ENCODE data around the gene ALK. TPM values are rescaled to one million over a fixed set of nuclear protein-coding genes. Genes with fewer than 3 reads are reported as not detected.

Gene ALK
- total RNA-seq, 2 donors from 2014 or later: under 0.01 to 0.26 TPM

- Histone ChIP-seq H3K36me3 (replicated peaks in 1 of 2; ENCODE audit: insufficient read depth in 1 of 2, low read depth in 2 of 2) (no peaks in the 10 kb centered on the region), H3K4me1 (peaks cover 7% of the 10 kb centered on the region), H3K9me3 (no peaks in the 10 kb centered on the region), H3K27ac (no peak overlapping the region), H3K27me3 (no peaks in the 10 kb centered on the region), H3K4me3 (no peak overlapping the region)
- intact Hi-C loops (cut with DNase I): no loop called here
- WGBS, 2 donors: 94 to 98% methylated on average over 6 of the region's 6 CpGs
- ATAC-seq (no peak), DNase-seq (no peak)
- TF ChIP-seq POLR2A (IDR thresholded peaks at IDR 0.05): no peak
- TF ChIP-seq, protein P1, sequence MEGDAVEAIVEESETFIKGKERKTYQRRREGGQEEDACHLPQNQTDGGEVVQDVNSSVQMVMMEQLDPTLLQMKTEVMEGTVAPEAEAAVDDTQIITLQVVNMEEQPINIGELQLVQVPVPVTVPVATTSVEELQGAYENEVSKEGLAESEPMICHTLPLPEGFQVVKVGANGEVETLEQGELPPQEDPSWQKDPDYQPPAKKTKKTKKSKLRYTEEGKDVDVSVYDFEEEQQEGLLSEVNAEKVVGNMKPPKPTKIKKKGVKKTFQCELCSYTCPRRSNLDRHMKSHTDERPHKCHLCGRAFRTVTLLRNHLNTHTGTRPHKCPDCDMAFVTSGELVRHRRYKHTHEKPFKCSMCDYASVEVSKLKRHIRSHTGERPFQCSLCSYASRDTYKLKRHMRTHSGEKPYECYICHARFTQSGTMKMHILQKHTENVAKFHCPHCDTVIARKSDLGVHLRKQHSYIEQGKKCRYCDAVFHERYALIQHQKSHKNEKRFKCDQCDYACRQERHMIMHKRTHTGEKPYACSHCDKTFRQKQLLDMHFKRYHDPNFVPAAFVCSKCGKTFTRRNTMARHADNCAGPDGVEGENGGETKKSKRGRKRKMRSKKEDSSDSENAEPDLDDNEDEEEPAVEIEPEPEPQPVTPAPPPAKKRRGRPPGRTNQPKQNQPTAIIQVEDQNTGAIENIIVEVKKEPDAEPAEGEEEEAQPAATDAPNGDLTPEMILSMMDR (IDR thresholded peaks at IDR 0.05): no peak
Measured at GRCh38 chr2:29774624-29775023, 146.8 kb downstream of the ALK start.

DNA sequence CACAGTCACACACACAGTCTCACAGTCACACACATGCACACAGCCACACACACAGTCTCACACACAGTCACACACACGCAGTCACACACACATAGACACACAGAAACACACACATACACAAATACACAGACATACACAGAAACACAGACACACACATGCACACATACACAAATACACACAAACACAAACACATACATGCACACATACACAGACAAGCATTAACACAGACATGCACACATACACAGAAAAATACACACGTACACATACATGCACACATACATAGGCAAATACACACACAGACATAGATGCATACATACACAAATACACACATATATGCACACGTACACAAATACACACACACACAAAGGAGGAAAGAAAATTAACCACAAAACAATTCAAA is 150.5 kb downstream of the ALK start:
- H3K4me1 ChIP-seq: peaks cover 11% of the 10 kb centered on the region
- H3K9me3 ChIP-seq: no peaks in the 10 kb centered on the region
- DNase-seq (no peak), ATAC-seq (no peak)
- 89 to 96% methylated on average over 3 of the region's 3 CpGs for WGBS, 2 donors
- H3K36me3 ChIP-seq (replicated peaks in 1 of 2; ENCODE audit: insufficient read depth in 1 of 2, low read depth in 2 of 2): no peaks in the 10 kb centered on the region
- H3K27ac ChIP-seq: no peak overlapping the region
- no peak for TF ChIP-seq POLR2A (IDR thresholded peaks at IDR 0.05)
- TF ChIP-seq, protein P1 (IDR thresholded peaks at IDR 0.05): no peak
- no peaks in the 10 kb centered on the region for H3K27me3 ChIP-seq
- intact Hi-C loops (cut with DNase I): no loop called here
- H3K4me3 ChIP-seq: no peak overlapping the region

DNA sequence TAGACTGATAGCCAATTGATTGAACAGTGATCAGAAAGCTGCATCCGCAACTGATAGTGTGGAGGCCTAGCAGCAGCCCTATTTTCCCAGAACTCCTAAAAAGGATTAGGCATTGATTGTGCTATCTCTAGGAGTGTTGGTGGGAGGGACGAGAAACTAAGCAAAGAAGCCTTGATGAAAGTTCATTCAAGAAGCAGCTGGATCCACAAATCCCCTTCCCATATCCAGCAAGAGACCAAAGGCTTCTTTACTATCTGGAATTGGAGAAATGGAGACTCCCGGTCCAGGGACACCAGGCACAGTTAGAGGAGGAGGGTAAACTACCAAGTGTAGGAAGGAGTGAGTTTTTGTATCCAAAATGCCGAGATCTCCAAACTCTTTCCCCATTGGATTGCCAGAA is 151.5 kb downstream of the ALK start:
- Histone ChIP-seq H3K4me1 (peaks cover 11% of the 10 kb centered on the region), H3K27me3 (no peaks in the 10 kb centered on the region), H3K36me3 (replicated peaks in 1 of 2; ENCODE audit: insufficient read depth in 1 of 2, low read depth in 2 of 2) (no peaks in the 10 kb centered on the region), H3K4me3 (no peak overlapping the region), H3K27ac (no peak overlapping the region), H3K9me3 (no peaks in the 10 kb centered on the region)
- intact Hi-C loops (cut with DNase I): no loop called here
- TF ChIP-seq, protein P1 (IDR thresholded peaks at IDR 0.05): no peak
- no peak for TF ChIP-seq POLR2A (IDR thresholded peaks at IDR 0.05)
- ATAC-seq: no peak
- peak in 2 of 4 donors; percentile 8 to 18 for DNase-seq
- 35 to 42% methylated on average over 4 of the region's 4 CpGs for WGBS, 2 donors

- ATAC-seq (no peak), DNase-seq (no peak)
- 70 to 81% methylated on average over 9 of the region's 9 CpGs for WGBS, 2 donors
- H3K27me3 ChIP-seq: no peaks in the 10 kb centered on the region
- no peaks in the 10 kb centered on the region for H3K9me3 ChIP-seq
- no peaks in the 10 kb centered on the region for H3K36me3 ChIP-seq (replicated peaks in 1 of 2; ENCODE audit: insufficient read depth in 1 of 2, low read depth in 2 of 2)
- intact Hi-C loops (cut with DNase I): no loop called here
- no peak overlapping the region for H3K4me3 ChIP-seq
- H3K4me1 ChIP-seq: peaks cover 11% of the 10 kb centered on the region
- no peak overlapping the region for H3K27ac ChIP-seq
- TF ChIP-seq, protein P1 (IDR thresholded peaks at IDR 0.05): no peak
Measured at GRCh38 chr2:29767606-29768335, 153.6 kb downstream of the ALK start.

GRCh38 chr2:29766191-29766590 is 155.2 kb downstream of the ALK start:
- no peak for TF ChIP-seq POLR2A (IDR thresholded peaks at IDR 0.05)
- TF ChIP-seq, protein P1 (IDR thresholded peaks at IDR 0.05): no peak
- no peak overlapping the region for H3K4me3 ChIP-seq
- no peak for ATAC-seq
- 91 to 92% methylated on average over 1 of the region's 1 CpG for WGBS, 2 donors
- no peaks in the 10 kb centered on the region for H3K9me3 ChIP-seq
- H3K4me1 ChIP-seq: peaks cover 11% of the 10 kb centered on the region
- H3K27ac ChIP-seq: no peak overlapping the region
- DNase-seq: no peak
- intact Hi-C loops (cut with DNase I): no loop called here
- no peaks in the 10 kb centered on the region for H3K27me3 ChIP-seq
- H3K36me3 ChIP-seq (replicated peaks in 1 of 2; ENCODE audit: insufficient read depth in 1 of 2, low read depth in 2 of 2): no peaks in the 10 kb centered on the region
